GM18507 (cell line): ENCODE results near the gene ECM2.
"Not testable (repeated sequence)": the region's sequence is repeated elsewhere in the genome, so short reads cannot be mapped to it uniquely, and the experiment has no call there.

Experiments used
- DNase-seq: peaks from one replicate; pipeline ENCODE4 v3.0.0; 2011; ENCODE audit warnings: low read depth; ENCODE audit not compliant: insufficient read length; ENCODE audit errors: extremely low spot score
- FAIRE-seq: peaks from 2 replicates; lab custom pipeline; 2011; peaks lifted over from hg19 to GRCh38; lab: Jason Lieb, UNC

ECM2 gene

GRCh38 chr9:92535940-92536850 is at the start of gene ECM2:
TSS of gene ECM2 (minus strand) at chr9:92535990. CDS start at chr9:92522866, 13,124 bp downstream.
- DNase-seq (no peak), FAIRE-seq (no peak)

GRCh38 chr9:92576175-92576574 is 40.4 kb upstream of the ECM2 start:
- DNase-seq (no peak), FAIRE-seq (peak; percentile 42)

GRCh38 chr9:92573612-92574011 is 37.8 kb upstream of the ECM2 start:
- not testable (repeated sequence) for DNase-seq, FAIRE-seq

- not testable (repeated sequence) for FAIRE-seq, DNase-seq
These were observed 36.1 kb upstream of the ECM2 start for GRCh38 chr9:92571871-92572270.

- DNase-seq (no peak), FAIRE-seq (no peak)
These were observed 29.2 kb upstream of the ECM2 start for GRCh38 chr9:92564982-92565381.

- FAIRE-seq (no peak), DNase-seq (no peak)
These were observed 28.7 kb upstream of the ECM2 start for GRCh38 chr9:92564504-92564903.

GRCh38 chr9:92563116-92564100 is 27.6 kb upstream of the ECM2 start:
- FAIRE-seq (no peak), DNase-seq (no peak)

- DNase-seq (no peak), FAIRE-seq (no peak)
These were observed 26.7 kb upstream of the ECM2 start for GRCh38 chr9:92562461-92562967.

GRCh38 chr9:92561374-92562330 is 25.9 kb upstream of the ECM2 start:
- DNase-seq (no peak), FAIRE-seq (no peak)

GRCh38 chr9:92558612-92559374 is 23.0 kb upstream of the ECM2 start:
- DNase-seq (no peak), FAIRE-seq (no peak)

GRCh38 chr9:92550765-92551164 is 15.0 kb upstream of the ECM2 start:
- FAIRE-seq (no peak), DNase-seq (no peak)

- DNase-seq: no peak
- no peak for FAIRE-seq
These were observed 11.6 kb upstream of the ECM2 start for GRCh38 chr9:92547356-92547755.

- no peak for FAIRE-seq
- DNase-seq: no peak
These were observed 9.3 kb upstream of the ECM2 start for GRCh38 chr9:92545002-92545510.

GRCh38 chr9:92543972-92544371 is 8.2 kb upstream of the ECM2 start:
- FAIRE-seq (no peak), DNase-seq (no peak)

- no peak for DNase-seq
- FAIRE-seq: no peak
These were observed 2.8 kb upstream of the ECM2 start for GRCh38 chr9:92538541-92538940.

- no peak for FAIRE-seq
- no peak for DNase-seq
These were observed 1.1 kb downstream of the ECM2 start for GRCh38 chr9:92534674-92535073.

- FAIRE-seq (peak; percentile 77), DNase-seq (no peak)
These were observed 1.6 kb downstream of the ECM2 start for GRCh38 chr9:92534204-92534603.

- no peak for FAIRE-seq
- no peak for DNase-seq
These were observed 4.9 kb downstream of the ECM2 start for GRCh38 chr9:92530893-92531292.
